ENCODE measurements around the gene NRTN.

DNA sequence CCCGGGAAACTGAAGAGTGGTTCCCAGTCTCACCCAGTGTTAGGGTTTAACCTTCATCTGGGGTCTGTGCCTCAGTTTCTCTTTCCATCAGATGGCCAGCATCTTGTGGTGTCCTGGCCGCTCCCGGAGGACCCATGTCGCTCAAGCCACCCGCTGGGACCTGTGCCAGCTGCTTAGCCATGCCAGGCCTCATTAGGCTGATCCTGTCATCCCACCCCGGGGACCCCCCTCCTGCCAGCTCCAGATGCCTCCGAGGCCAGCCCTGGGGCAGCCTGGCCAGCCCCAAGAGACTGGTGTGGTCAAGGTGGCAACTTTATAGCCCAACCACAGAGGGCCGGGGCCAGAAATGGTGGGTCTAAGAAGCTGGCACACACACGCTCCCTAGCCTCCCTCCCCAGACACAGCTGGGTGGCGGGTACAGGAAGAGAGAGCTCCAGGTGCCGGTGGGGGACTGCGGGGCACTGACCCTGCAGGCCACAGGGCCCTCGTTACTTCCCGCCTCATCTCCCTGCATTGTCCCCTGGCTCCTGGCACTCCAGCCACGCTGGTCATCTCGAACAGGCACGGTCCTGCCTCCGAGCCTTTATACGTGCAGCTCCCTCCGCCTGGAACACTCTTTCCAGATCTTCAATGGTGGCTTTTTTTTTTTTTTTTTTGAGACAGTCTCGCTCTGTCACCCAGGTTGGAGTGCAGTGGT, 3.4 kb downstream of the NRTN start:
- TF ChIP-seq, protein P1, sequence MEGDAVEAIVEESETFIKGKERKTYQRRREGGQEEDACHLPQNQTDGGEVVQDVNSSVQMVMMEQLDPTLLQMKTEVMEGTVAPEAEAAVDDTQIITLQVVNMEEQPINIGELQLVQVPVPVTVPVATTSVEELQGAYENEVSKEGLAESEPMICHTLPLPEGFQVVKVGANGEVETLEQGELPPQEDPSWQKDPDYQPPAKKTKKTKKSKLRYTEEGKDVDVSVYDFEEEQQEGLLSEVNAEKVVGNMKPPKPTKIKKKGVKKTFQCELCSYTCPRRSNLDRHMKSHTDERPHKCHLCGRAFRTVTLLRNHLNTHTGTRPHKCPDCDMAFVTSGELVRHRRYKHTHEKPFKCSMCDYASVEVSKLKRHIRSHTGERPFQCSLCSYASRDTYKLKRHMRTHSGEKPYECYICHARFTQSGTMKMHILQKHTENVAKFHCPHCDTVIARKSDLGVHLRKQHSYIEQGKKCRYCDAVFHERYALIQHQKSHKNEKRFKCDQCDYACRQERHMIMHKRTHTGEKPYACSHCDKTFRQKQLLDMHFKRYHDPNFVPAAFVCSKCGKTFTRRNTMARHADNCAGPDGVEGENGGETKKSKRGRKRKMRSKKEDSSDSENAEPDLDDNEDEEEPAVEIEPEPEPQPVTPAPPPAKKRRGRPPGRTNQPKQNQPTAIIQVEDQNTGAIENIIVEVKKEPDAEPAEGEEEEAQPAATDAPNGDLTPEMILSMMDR (IDR thresholded peaks at IDR 0.05; ENCODE audit: low read depth, low read length, missing input control) = no peak
- TF ChIP-seq, protein P2, sequence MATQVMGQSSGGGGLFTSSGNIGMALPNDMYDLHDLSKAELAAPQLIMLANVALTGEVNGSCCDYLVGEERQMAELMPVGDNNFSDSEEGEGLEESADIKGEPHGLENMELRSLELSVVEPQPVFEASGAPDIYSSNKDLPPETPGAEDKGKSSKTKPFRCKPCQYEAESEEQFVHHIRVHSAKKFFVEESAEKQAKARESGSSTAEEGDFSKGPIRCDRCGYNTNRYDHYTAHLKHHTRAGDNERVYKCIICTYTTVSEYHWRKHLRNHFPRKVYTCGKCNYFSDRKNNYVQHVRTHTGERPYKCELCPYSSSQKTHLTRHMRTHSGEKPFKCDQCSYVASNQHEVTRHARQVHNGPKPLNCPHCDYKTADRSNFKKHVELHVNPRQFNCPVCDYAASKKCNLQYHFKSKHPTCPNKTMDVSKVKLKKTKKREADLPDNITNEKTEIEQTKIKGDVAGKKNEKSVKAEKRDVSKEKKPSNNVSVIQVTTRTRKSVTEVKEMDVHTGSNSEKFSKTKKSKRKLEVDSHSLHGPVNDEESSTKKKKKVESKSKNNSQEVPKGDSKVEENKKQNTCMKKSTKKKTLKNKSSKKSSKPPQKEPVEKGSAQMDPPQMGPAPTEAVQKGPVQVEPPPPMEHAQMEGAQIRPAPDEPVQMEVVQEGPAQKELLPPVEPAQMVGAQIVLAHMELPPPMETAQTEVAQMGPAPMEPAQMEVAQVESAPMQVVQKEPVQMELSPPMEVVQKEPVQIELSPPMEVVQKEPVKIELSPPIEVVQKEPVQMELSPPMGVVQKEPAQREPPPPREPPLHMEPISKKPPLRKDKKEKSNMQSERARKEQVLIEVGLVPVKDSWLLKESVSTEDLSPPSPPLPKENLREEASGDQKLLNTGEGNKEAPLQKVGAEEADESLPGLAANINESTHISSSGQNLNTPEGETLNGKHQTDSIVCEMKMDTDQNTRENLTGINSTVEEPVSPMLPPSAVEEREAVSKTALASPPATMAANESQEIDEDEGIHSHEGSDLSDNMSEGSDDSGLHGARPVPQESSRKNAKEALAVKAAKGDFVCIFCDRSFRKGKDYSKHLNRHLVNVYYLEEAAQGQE (IDR thresholded peaks at IDR 0.05) = no peak
- TF ChIP-seq JUND (IDR thresholded peaks at IDR 0.05) (no peak), RAD21 (IDR thresholded peaks at IDR 0.05) (no peak), TAF1 (conservative IDR thresholded peaks at IDR 0.05) (no peak), GABPA (IDR thresholded peaks at IDR 0.05 in 1 of 2, conservative IDR thresholded peaks at IDR 0.05 in 1 of 2) (no peak)
- TF ChIP-seq, protein P3, sequence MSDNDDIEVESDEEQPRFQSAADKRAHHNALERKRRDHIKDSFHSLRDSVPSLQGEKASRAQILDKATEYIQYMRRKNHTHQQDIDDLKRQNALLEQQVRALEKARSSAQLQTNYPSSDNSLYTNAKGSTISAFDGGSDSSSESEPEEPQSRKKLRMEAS (IDR thresholded peaks at IDR 0.05) = no peak
- TF ChIP-seq, protein P4, sequence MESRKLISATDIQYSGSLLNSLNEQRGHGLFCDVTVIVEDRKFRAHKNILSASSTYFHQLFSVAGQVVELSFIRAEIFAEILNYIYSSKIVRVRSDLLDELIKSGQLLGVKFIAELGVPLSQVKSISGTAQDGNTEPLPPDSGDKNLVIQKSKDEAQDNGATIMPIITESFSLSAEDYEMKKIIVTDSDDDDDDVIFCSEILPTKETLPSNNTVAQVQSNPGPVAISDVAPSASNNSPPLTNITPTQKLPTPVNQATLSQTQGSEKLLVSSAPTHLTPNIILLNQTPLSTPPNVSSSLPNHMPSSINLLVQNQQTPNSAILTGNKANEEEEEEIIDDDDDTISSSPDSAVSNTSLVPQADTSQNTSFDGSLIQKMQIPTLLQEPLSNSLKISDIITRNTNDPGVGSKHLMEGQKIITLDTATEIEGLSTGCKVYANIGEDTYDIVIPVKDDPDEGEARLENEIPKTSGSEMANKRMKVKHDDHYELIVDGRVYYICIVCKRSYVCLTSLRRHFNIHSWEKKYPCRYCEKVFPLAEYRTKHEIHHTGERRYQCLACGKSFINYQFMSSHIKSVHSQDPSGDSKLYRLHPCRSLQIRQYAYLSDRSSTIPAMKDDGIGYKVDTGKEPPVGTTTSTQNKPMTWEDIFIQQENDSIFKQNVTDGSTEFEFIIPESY (IDR thresholded peaks at IDR 0.05) = no peak

Measured in liver (tissue), 3 donors.